ENCODE data around the gene GASK1B.

The GASK1B gene

DNA sequence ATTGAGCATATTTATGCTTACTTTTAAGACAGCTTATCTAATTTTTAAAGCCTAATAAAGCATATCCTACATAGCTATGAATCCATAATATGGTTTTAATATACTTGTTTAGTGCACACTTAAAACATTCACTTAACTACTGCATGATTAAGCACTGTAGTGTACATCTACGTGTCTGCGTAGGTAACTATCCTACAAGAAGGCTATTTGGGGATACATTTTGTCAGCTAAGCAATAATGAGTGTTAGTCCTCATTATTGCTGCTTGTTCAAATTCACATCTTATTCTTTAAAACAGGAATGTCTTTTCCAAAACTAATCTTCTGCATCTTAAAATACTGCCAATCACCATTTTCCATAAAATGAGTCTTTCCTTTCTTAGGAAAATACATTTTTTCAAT is 38.6 kb downstream of the GASK1B start:
- no peak for DNase-seq

DNA sequence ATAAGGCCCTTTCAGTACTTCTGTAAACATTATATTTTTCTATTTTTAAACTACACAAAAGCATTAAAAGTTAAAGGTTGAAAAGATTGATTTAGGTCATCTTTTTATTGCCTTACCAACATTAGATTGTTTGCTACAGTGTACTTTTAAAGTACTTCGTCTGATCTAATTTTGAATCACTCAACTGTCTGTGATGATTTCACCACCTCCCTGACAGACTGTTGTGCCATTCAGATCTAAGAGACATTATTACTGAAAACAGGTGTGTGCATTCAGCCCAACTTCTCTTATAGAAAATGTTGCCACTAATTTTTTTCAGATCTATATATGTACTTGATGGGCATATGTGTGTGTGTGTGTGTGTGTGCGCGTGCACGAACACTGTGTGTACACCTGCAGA is 39.3 kb downstream of the GASK1B start:
- no peak for DNase-seq

DNA sequence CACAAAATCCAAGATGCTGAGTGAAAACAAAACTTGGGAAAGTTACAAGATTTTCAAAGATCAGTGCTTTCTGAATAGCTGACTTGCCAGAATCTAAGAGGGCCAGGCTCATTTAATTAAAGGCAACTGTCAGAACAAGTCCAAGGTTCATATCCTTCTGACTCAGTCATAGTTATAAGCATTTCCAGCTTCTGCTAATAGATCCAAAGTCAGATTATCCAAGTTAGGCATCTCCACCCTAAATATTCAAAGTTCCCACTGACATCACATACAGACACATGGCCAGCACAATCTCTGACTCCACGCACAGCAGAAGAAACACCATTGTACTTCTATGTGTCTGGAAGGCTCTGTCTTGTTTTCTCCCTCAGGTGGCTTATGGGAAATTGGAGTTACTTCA is 41.8 kb downstream of the GASK1B start:
- no peak for DNase-seq

DNA sequence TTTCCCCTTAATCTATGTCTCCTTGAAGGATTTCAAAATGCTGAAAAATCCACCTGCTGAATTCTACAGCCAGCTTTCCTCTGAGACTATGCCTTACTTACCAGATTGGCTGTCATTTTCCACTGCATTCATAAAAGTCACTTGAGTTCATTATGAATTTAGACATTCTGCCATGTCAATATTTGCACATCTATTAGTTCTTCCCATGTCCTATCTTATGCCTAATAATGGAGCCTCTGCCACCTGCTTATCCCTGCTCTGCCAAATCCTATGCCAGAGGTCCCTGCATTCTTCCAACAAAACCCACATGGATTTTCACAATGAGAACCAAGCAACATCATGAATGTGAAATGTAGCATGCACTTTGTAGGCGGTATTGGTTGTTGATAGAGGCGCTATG is 42.6 kb downstream of the GASK1B start:
- peak; percentile 44 for DNase-seq

DNA sequence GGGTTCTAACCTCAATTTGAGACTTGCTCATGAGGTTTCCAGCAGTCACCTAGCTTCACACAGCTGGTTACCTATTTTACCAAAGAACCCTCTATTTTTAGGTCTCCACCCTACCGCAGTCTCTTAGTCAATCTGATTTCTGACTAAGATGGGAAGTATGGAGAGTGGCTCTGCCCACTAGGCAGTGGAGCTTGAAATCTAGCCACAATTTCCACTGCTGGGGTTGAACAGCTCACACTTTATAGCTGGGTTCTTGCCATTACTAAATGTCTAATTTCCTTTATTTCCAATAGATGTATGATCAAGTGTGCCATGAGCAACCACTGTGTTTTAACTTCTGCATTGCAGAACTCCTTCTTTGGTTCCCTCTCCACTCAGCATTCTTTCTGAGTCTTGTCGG is 43.1 kb downstream of the GASK1B start:
- DNase-seq: no peak

DNA sequence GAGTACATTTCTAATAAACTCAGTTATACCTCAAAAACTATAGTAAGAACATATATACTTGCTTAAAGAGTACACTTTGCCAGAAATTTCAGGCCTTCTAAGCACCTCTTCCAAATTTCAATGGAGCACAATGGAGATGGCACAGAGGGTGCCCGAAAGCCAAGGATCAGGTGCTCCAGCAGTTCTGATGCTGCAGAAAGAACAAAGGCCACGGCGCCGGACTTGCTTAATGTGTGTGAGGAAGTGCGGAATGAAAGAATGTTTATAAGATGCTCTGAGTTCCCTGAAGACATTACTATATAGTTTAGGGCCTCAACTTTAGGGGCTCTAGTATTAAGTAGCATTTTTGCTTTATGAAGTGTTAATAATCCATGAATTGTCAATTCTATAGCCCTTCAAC is 44.3 kb downstream of the GASK1B start:
- DNase-seq: no peak

DNA sequence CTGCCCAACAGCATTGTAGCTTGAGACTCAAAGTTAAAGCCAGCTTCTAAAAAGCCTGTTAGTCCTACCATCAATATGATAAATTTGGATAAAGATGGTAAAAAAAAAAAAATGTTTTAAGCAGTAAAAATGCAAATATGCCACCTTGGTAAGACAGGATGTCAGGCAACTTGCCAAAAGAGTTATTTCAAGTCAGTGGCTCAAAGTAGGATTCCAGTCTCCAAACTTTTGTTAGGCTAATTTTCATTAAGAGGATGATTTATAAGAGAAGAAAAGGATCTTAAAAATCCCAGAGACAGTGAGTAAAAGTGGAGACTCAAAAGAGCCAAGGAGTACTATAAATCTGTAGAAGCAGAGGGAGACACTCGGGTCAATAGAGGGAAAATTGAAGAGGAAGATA is 47.5 kb downstream of the GASK1B start:
- DNase-seq: no peak
